AG09319 (cell line): ENCODE measurements around the gene CNGA1.

Experiments
- DNase-seq: peaks from one replicate; pipeline ENCODE4 v3.0.0-alpha.2; 2010; ENCODE audit warnings: low read depth; ENCODE audit errors: extremely low read depth
- CTCF ChIP-seq: IDR thresholded peaks from 2 replicates; pipeline ENCODE4 v1.5.1; 2011; ENCODE audit warnings: low read depth, mild to moderate bottlenecking, inconsistent platforms, low read length, moderate library complexity

The CNGA1 gene

GRCh38 chr4:47891928-47892327 lies 124.6 kb downstream of the CNGA1 start:
- DNase-seq: no peak
- no peak for TF ChIP-seq CTCF
